Effector memory CD4-positive, alpha-beta T cell (primary cell): ENCODE results near the gene CDRT15.
"Not testable (repeated sequence)": the region's sequence is repeated elsewhere in the genome, so short reads cannot be mapped to it uniquely, and the experiment has no call there.

Experiments used
- DNase-seq, 3 donors: peaks; one replicate each; pipeline ENCODE4 v3.0.0-alpha.2; 2020
- H3K27ac ChIP-seq: 2 replicates; pipeline ENCODE4 v1.7.0; 2013; ENCODE audit warnings: mild to moderate bottlenecking, low read length, moderate library complexity; ENCODE audit not compliant: insufficient read depth, poor library complexity, severe bottlenecking
- H3K27me3 ChIP-seq: replicated peaks from 2 replicates; pipeline ENCODE4 v1.7.0; 2013; ENCODE audit warnings: mild to moderate bottlenecking, low read length; ENCODE audit not compliant: insufficient read depth, control insufficient read depth, poor library complexity, severe bottlenecking
- H3K36me3 ChIP-seq: 2 replicates; pipeline ENCODE4 v1.7.0; 2013; ENCODE audit warnings: mild to moderate bottlenecking, low read length, moderate library complexity; ENCODE audit not compliant: control insufficient read depth, insufficient read depth
- H3K4me1 ChIP-seq: 2 replicates; pipeline ENCODE4 v1.7.0; 2013; ENCODE audit warnings: low read length, mild to moderate bottlenecking; ENCODE audit not compliant: control insufficient read depth, insufficient read depth, poor library complexity, severe bottlenecking
- H3K4me3 ChIP-seq: 2 replicates; pipeline ENCODE4 v1.7.0; 2013; ENCODE audit warnings: low read length, low read depth, mild to moderate bottlenecking; ENCODE audit not compliant: insufficient read depth, poor library complexity, severe bottlenecking
- H3K9me3 ChIP-seq: 2 replicates; pipeline ENCODE4 v1.7.0; 2013; ENCODE audit warnings: mild to moderate bottlenecking, low read length, moderate library complexity; ENCODE audit not compliant: control insufficient read depth
- total RNA-seq, 3 donors: gene quantifications; one replicate each; lab custom pipeline; 2026; lab: John Stamatoyannopoulos, UW

The CDRT15 gene
- total RNA-seq, result 0 reads per million in 3 donors

- DNase-seq, H3K27ac ChIP-seq, H3K4me1 ChIP-seq, H3K36me3 ChIP-seq, H3K27me3 ChIP-seq, H3K9me3 ChIP-seq, H3K4me3 ChIP-seq: not testable (repeated sequence)
Observed at GRCh38 chr17:14236762-14237161, at the start of gene CDRT15. TSS of gene CDRT15 (minus strand) at chr17:14236862. CDS start at chr17:14236833, 29 bp downstream.

DNA sequence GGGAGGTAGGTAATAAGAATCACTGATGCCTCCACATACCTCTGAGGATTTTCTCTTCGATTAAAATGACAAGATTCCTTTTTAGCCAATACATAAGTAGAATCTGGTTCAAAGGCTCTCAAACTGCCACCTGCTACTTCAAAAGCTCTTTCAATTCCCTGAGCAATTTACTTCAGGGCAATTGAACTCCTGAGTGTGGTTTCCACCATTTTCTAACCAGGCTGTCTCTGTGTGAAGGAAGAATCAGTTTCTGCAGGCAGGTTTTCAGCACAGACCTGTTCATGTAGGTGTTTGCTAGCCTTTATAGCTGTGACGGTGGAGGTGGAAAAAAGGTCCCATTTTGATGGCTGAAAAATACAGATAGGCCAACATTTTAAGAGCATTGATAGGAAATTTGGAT lies 46.1 kb upstream of the CDRT15 start:
- Histone ChIP-seq H3K27ac (no peak overlapping the region), H3K4me1 (no peaks in the 10 kb centered on the region), H3K36me3 (no peaks in the 10 kb centered on the region), H3K4me3 (no peak overlapping the region), H3K9me3 (no peaks in the 10 kb centered on the region), H3K27me3 (no peaks in the 10 kb centered on the region)
- DNase-seq, result no peak

- no peaks in the 10 kb centered on the region for H3K4me1 ChIP-seq
- no peaks in the 10 kb centered on the region for H3K27me3 ChIP-seq
- H3K4me3 ChIP-seq, result no peak overlapping the region
- no peaks in the 10 kb centered on the region for H3K9me3 ChIP-seq
- H3K36me3 ChIP-seq, result no peaks in the 10 kb centered on the region
- no peak overlapping the region for H3K27ac ChIP-seq
- DNase-seq, result no peak
Observed at GRCh38 chr17:14281530-14281929, 44.9 kb upstream of the CDRT15 start.

- no peak for DNase-seq
Observed at GRCh38 chr17:14276535-14277250, 40.0 kb upstream of the CDRT15 start.

DNA sequence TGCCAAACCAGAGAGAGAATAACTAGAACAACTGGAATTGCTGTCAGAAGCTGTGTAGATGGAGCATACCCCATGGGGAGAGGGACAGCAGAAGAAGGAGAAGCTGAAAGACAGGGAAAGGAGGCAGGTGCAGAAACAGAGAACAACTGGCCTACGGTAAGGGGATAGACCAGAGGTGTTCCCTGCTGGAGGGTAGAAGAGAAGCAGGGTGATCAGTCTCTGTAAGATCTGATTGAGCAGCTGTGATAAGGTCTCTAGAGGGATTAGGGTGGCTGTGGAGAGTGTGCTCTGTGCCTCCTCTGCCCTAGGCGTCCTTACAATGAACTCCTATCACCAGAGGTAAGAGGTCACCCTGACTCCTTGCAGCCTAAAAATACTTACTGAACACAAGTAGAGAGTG lies 33.8 kb upstream of the CDRT15 start:
- Histone ChIP-seq H3K9me3 (no peaks in the 10 kb centered on the region), H3K27me3 (no peaks in the 10 kb centered on the region), H3K36me3 (no peaks in the 10 kb centered on the region), H3K4me3 (no peak overlapping the region), H3K4me1 (no peaks in the 10 kb centered on the region), H3K27ac (no peak overlapping the region)
- no peak for DNase-seq

More at GRCh38 chr17:14276535-14277250, 40.0 kb upstream of the CDRT15 start:
- Histone ChIP-seq H3K27me3 (no peaks in the 10 kb centered on the region), H3K4me1 (no peaks in the 10 kb centered on the region), H3K36me3 (no peaks in the 10 kb centered on the region), H3K27ac (no peak overlapping the region), H3K9me3 (no peaks in the 10 kb centered on the region), H3K4me3 (no peak overlapping the region)

GRCh38 chr17:14269473-14269872 lies 32.8 kb upstream of the CDRT15 start:
- H3K36me3 ChIP-seq, result no peaks in the 10 kb centered on the region
- no peak overlapping the region for H3K27ac ChIP-seq
- no peaks in the 10 kb centered on the region for H3K4me1 ChIP-seq
- H3K4me3 ChIP-seq, result no peak overlapping the region
- H3K9me3 ChIP-seq, result no peaks in the 10 kb centered on the region
- DNase-seq, result no peak
- H3K27me3 ChIP-seq, result no peaks in the 10 kb centered on the region

DNA sequence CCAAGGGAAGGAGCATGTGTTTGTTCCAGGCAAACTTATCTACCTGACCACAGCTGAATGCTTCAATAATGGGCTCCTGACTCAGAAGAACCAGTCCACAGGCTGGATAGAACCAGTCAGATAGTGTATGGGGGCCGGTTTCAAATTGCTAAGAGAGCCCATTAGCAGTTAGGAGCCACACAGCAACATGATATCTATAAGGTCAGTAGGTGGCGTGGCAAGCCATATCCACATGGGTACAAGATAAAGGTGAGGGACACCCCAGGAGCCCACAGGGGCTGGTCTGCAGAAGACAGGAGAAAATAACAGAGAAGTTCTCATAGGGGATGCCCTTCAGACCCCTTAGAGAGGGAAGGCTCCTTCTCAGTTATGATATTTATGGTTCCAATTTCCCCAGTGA lies 31.6 kb upstream of the CDRT15 start:
- Histone ChIP-seq H3K27ac (no peak overlapping the region), H3K27me3 (no peaks in the 10 kb centered on the region), H3K9me3 (no peaks in the 10 kb centered on the region), H3K36me3 (no peaks in the 10 kb centered on the region), H3K4me3 (no peak overlapping the region), H3K4me1 (no peaks in the 10 kb centered on the region)
- DNase-seq, result no peak

- H3K27me3 ChIP-seq, result no peaks in the 10 kb centered on the region
- no peaks in the 10 kb centered on the region for H3K4me1 ChIP-seq
- H3K9me3 ChIP-seq, result no peaks in the 10 kb centered on the region
- H3K27ac ChIP-seq, result no peak overlapping the region
- no peak overlapping the region for H3K4me3 ChIP-seq
- no peak for DNase-seq
- no peaks in the 10 kb centered on the region for H3K36me3 ChIP-seq
Observed at GRCh38 chr17:14261406-14261805, 24.7 kb upstream of the CDRT15 start.

GRCh38 chr17:14245629-14246028 lies 9.0 kb upstream of the CDRT15 start:
- no peaks in the 10 kb centered on the region for H3K36me3 ChIP-seq
- no peak overlapping the region for H3K27ac ChIP-seq
- no peaks in the 10 kb centered on the region for H3K9me3 ChIP-seq
- H3K4me3 ChIP-seq, result no peak overlapping the region
- H3K4me1 ChIP-seq, result no peaks in the 10 kb centered on the region
- H3K27me3 ChIP-seq, result no peaks in the 10 kb centered on the region
- DNase-seq, result no peak

- H3K9me3 ChIP-seq, result no peaks in the 10 kb centered on the region
- H3K4me3 ChIP-seq, result no peak overlapping the region
- DNase-seq, result no peak
- H3K27me3 ChIP-seq, result no peaks in the 10 kb centered on the region
- H3K36me3 ChIP-seq, result no peaks in the 10 kb centered on the region
- H3K27ac ChIP-seq, result no peak overlapping the region
- H3K4me1 ChIP-seq, result no peaks in the 10 kb centered on the region
Observed at GRCh38 chr17:14245002-14245401, 8.3 kb upstream of the CDRT15 start.
